HG03066 (cell line): Measurements from ENCODE around the gene KLHL8.
A peak's percentile ranks its signal among the peaks of the same experiment; 100 is the strongest.
"Not testable (repeated sequence)": the region's sequence is repeated elsewhere in the genome, so short reads cannot be mapped to it uniquely, and the experiment has no call there.

Source experiments
- ATAC-seq: cut with Tn5 transposase; IDR thresholded peaks from one replicate; pipeline ENCODE4 v1.9.1; 2021; ENCODE audit warnings: low read depth; ENCODE audit not compliant: unreplicated experiment

The KLHL8 gene

GRCh38 chr4:87185146-87185870 is 35.1 kb downstream of the KLHL8 start:
- no peak for ATAC-seq

- ATAC-seq, result no peak
Observed at GRCh38 chr4:87180767-87181166, 39.7 kb downstream of the KLHL8 start.

- ATAC-seq, result no peak
Observed at GRCh38 chr4:87179751-87180150, 40.7 kb downstream of the KLHL8 start.

GRCh38 chr4:87174672-87175071 is 45.7 kb downstream of the KLHL8 start:
- no peak for ATAC-seq

- ATAC-seq, result no peak
Observed at GRCh38 chr4:87171944-87172343, 48.5 kb downstream of the KLHL8 start.

GRCh38 chr4:87166296-87166854 is 54.0 kb downstream of the KLHL8 start:
- ATAC-seq, result no peak

- ATAC-seq, result no peak
Observed at GRCh38 chr4:87165892-87166291, 54.5 kb downstream of the KLHL8 start.

GRCh38 chr4:87153078-87153870 is 67.1 kb downstream of the KLHL8 start:
- no peak for ATAC-seq

GRCh38 chr4:87152310-87153041 is 67.9 kb downstream of the KLHL8 start:
- no peak for ATAC-seq

GRCh38 chr4:87151730-87152129 is 68.7 kb downstream of the KLHL8 start:
- ATAC-seq, result no peak

GRCh38 chr4:87150498-87151261 is 69.7 kb downstream of the KLHL8 start:
- peak; percentile 72 for ATAC-seq

GRCh38 chr4:87147116-87147515 is 73.3 kb downstream of the KLHL8 start:
- no peak for ATAC-seq

GRCh38 chr4:87145934-87146333 is 74.5 kb downstream of the KLHL8 start:
- not testable (repeated sequence) for ATAC-seq

GRCh38 chr4:87144356-87144755 is 76.1 kb downstream of the KLHL8 start:
- no peak for ATAC-seq

GRCh38 chr4:87141428-87141827 is 79.0 kb downstream of the KLHL8 start:
- ATAC-seq, result no peak

GRCh38 chr4:87134122-87134521 is 86.3 kb downstream of the KLHL8 start:
- no peak for ATAC-seq

GRCh38 chr4:87133183-87133582 is 87.2 kb downstream of the KLHL8 start:
- no peak for ATAC-seq

- no peak for ATAC-seq
Observed at GRCh38 chr4:87132035-87132434, 88.4 kb downstream of the KLHL8 start.

- ATAC-seq, result no peak
Observed at GRCh38 chr4:87130985-87131703, 89.3 kb downstream of the KLHL8 start.

- ATAC-seq, result no peak
Observed at GRCh38 chr4:87129681-87130080, 90.7 kb downstream of the KLHL8 start.
